ENCODE data around the gene TMEM225B. TPM values are rescaled to one million over a fixed set of nuclear protein-coding genes. Genes with fewer than 3 reads are reported as not detected.

TMEM225B gene
- total RNA-seq, 2 donors from 2014 or later: 23.5 TPM; not detected in 1

GRCh38 chr7:99623702-99624447, 25.8 kb downstream of the TMEM225B start:
- no peaks in the 10 kb centered on the region for H3K4me1 ChIP-seq (replicated peaks)
- H3K4me3 ChIP-seq: no peak overlapping the region
- intact Hi-C loops (cut with DNase I): no loop called here
- 77% methylated on average over 9 of the region's 9 CpGs for WGBS
- no peaks in the 10 kb centered on the region for H3K27me3 ChIP-seq (replicated peaks; ENCODE audit: insufficient read depth)
- no peak for TF ChIP-seq POLR2AphosphoS5 (IDR thresholded peaks at IDR 0.05)
- no peak for TF ChIP-seq POLR2A (IDR thresholded peaks at IDR 0.05)
- TF ChIP-seq CTCF (IDR thresholded peaks at IDR 0.05): no peak
- no peaks in the 10 kb centered on the region for H3K9me3 ChIP-seq
- peaks cover 2 to 14% of the 10 kb centered on the region in 2 donors for H3K36me3 ChIP-seq
- H3K27ac ChIP-seq: no peak overlapping the region
- no peak for DNase-seq (ENCODE audit: low spot score)

GRCh38 chr7:99624484-99624883, 26.4 kb downstream of the TMEM225B start:
- H3K9me3 ChIP-seq: no peaks in the 10 kb centered on the region
- 91% methylated on average over 16 of the region's 16 CpGs for WGBS
- DNase-seq (ENCODE audit: low spot score): no peak

GRCh38 chr7:99625321-99625720, 27.3 kb downstream of the TMEM225B start:
- H3K4me3 ChIP-seq: no peak overlapping the region
- DNase-seq (ENCODE audit: low spot score): no peak
- peaks cover 5 to 14% of the 10 kb centered on the region in 2 donors for H3K36me3 ChIP-seq
- H3K4me1 ChIP-seq (replicated peaks): no peaks in the 10 kb centered on the region
- H3K27me3 ChIP-seq (replicated peaks; ENCODE audit: insufficient read depth): no peaks in the 10 kb centered on the region
- no peak for TF ChIP-seq POLR2AphosphoS5 (IDR thresholded peaks at IDR 0.05)
- no peak for TF ChIP-seq POLR2A (IDR thresholded peaks at IDR 0.05)
- TF ChIP-seq CTCF (IDR thresholded peaks at IDR 0.05): no peak
- no peaks in the 10 kb centered on the region for H3K9me3 ChIP-seq
- 77% methylated on average over 5 of the region's 5 CpGs for whole genome bisulfite sequencing
- H3K27ac ChIP-seq: no peak overlapping the region
- intact Hi-C loops (cut with DNase I): no loop called here

More at GRCh38 chr7:99624484-99624883, 26.4 kb downstream of the TMEM225B start:
- H3K4me3 ChIP-seq: no peak overlapping the region
- H3K36me3 ChIP-seq: peaks cover 3 to 14% of the 10 kb centered on the region in 2 donors
- no peak for TF ChIP-seq POLR2AphosphoS5 (IDR thresholded peaks at IDR 0.05)
- TF ChIP-seq CTCF (IDR thresholded peaks at IDR 0.05): no peak
- no peak for TF ChIP-seq POLR2A (IDR thresholded peaks at IDR 0.05)
- no peaks in the 10 kb centered on the region for H3K4me1 ChIP-seq (replicated peaks)
- no peaks in the 10 kb centered on the region for H3K27me3 ChIP-seq (replicated peaks; ENCODE audit: insufficient read depth)
- intact Hi-C loops (cut with DNase I): no loop called here
- no peak overlapping the region for H3K27ac ChIP-seq

- H3K9me3 ChIP-seq: no peaks in the 10 kb centered on the region
- no peaks in the 10 kb centered on the region for H3K27me3 ChIP-seq (replicated peaks; ENCODE audit: insufficient read depth)
- H3K36me3 ChIP-seq: peaks cover 5 to 14% of the 10 kb centered on the region in 2 donors
- H3K4me3 ChIP-seq: no peak overlapping the region
- no peaks in the 10 kb centered on the region for H3K4me1 ChIP-seq (replicated peaks)
- DNase-seq (ENCODE audit: low spot score): no peak
- WGBS: 92% methylated on average over 4 of the region's 4 CpGs
- no peak for TF ChIP-seq POLR2A (IDR thresholded peaks at IDR 0.05)
- TF ChIP-seq CTCF (IDR thresholded peaks at IDR 0.05): no peak
- no peak for TF ChIP-seq POLR2AphosphoS5 (IDR thresholded peaks at IDR 0.05)
- intact Hi-C loops (cut with DNase I): no loop called here
- H3K27ac ChIP-seq: no peak overlapping the region
Observed at GRCh38 chr7:99625961-99626360, 27.9 kb downstream of the TMEM225B start.

- no peaks in the 10 kb centered on the region for H3K27me3 ChIP-seq (replicated peaks; ENCODE audit: insufficient read depth)
- no peaks in the 10 kb centered on the region for H3K9me3 ChIP-seq
- H3K4me1 ChIP-seq (replicated peaks): no peaks in the 10 kb centered on the region
- no peak overlapping the region for H3K27ac ChIP-seq
- no peak for DNase-seq (ENCODE audit: low spot score)
- no peak overlapping the region for H3K4me3 ChIP-seq
- 93% methylated on average over 1 of the region's 1 CpG for whole genome bisulfite sequencing
- TF ChIP-seq CTCF (IDR thresholded peaks at IDR 0.05) (no peak), POLR2A (IDR thresholded peaks at IDR 0.05) (no peak), POLR2AphosphoS5 (IDR thresholded peaks at IDR 0.05) (no peak)
- intact Hi-C loops (cut with DNase I): no loop called here
- peaks cover 5 to 14% of the 10 kb centered on the region in 2 donors for H3K36me3 ChIP-seq
Observed at GRCh38 chr7:99626661-99627060, 28.6 kb downstream of the TMEM225B start.
